IgD-negative memory B cell (primary cell): ENCODE results near the gene SYNDIG1. TPM values are rescaled to one million over a fixed set of nuclear protein-coding genes. Genes with fewer than 3 reads are reported as not detected.
A peak's percentile ranks its signal among the peaks of the same experiment; 100 is the strongest.

Experiments
- H3K27ac Mint-ChIP-seq, 3 donors: one replicate each; pipeline ENCODE4 v1.8.0; 2020 to 2022; ENCODE audit warnings: mild to moderate bottlenecking in 3 of 3, mixed read lengths in 3 of 3, moderate library complexity in 1 of 3
- H3K27me3 Mint-ChIP-seq: one replicate; pipeline ENCODE4 v1.8.0; 2021; ENCODE audit warnings: mixed read lengths
- H3K36me3 Mint-ChIP-seq: one replicate; pipeline ENCODE4 v1.8.0; 2020; ENCODE audit warnings: mild to moderate bottlenecking, mixed read lengths
- H3K4me1 Mint-ChIP-seq, 3 donors: one replicate each; pipeline ENCODE4 v1.8.0; 2020 to 2022; ENCODE audit warnings: mixed read lengths in 3 of 3, mild to moderate bottlenecking in 1 of 3
- H3K4me3 Mint-ChIP-seq, 4 donors: one replicate each; pipeline ENCODE4 v1.8.0; 2020 to 2022; ENCODE audit warnings: mild to moderate bottlenecking in 4 of 4, mixed read lengths in 4 of 4, moderate library complexity in 3 of 4
- H3K9me3 Mint-ChIP-seq, 3 donors: one replicate each; pipeline ENCODE4 v1.8.0; 2020 to 2021; ENCODE audit warnings: mixed read lengths in 3 of 3, mild to moderate bottlenecking in 1 of 3
- polyA plus RNA-seq: library from polyadenylated mRNA; unstranded; fragments of 300-500 nt; fragmentation: Illumina TruSeq; gene quantifications from one replicate; pipeline ENCODE4 v1.2.3, GENCODE V29; 2021

The SYNDIG1 gene
- polyA plus RNA-seq, 1 donor from 2014 or later, result not detected

DNA sequence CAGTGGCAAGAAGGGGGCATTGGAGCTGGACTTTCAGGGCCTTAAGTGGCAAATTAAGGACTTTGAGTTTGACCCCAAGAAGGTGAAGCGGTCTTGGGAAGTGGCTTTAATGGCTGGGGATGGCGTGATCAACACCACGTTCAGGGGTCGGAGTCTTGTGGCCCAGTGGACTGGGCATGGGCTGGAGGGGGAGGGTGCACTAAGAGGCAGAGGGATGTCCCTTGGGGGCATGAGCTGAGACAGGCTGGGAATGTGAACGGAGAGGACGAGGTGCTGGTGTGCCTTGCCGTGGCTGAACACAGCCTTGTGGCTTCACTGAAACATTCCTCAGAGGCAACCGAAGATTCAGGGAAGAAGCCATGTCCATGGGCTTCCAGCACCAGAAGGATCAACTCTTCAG is 227.0 kb downstream of the SYNDIG1 start:
- H3K27me3 Mint-ChIP-seq, result peaks cover 3% of the 10 kb centered on the region
- H3K4me3 Mint-ChIP-seq, result no peak overlapping the region
- no peak overlapping the region for H3K27ac Mint-ChIP-seq
- peaks cover 2% of the 10 kb centered on the region for H3K36me3 Mint-ChIP-seq
- H3K9me3 Mint-ChIP-seq, result peaks cover 0 to 4% (median 0%) of the 10 kb centered on the region in 3 donors
- H3K4me1 Mint-ChIP-seq, result peaks cover 2 to 5% (median 2%) of the 10 kb centered on the region in 3 donors

- peaks cover 2 to 5% (median 2%) of the 10 kb centered on the region in 3 donors for H3K4me1 Mint-ChIP-seq
- H3K36me3 Mint-ChIP-seq, result peaks cover 2% of the 10 kb centered on the region
- no peak overlapping the region for H3K4me3 Mint-ChIP-seq
- H3K27me3 Mint-ChIP-seq, result peaks cover 3% of the 10 kb centered on the region
- no peak overlapping the region for H3K27ac Mint-ChIP-seq
- peaks cover 0 to 4% (median 0%) of the 10 kb centered on the region in 3 donors for H3K9me3 Mint-ChIP-seq
Measured at GRCh38 chr20:24697411-24697810, 228.0 kb downstream of the SYNDIG1 start.

DNA sequence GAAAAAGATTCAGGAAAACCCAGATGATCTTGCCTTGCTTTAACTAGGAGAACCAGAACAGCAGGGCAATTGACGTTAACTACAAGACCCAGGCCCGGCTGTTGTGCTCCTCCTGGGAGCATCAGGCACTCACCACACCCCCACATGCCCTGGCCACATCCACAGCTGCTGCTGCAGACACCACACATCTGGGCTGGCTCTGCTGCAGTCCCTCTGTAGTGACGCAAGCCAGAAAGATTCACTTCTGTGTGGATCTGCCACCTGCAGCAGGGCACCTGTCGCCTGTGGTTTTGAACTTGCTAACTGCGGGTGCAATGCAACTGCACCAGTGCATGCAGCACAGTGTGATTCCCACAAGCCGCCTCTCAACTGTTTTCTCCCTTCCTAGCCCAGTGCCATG is 228.8 kb downstream of the SYNDIG1 start:
- peaks cover 2 to 5% (median 2%) of the 10 kb centered on the region in 3 donors for H3K4me1 Mint-ChIP-seq
- peaks cover 2% of the 10 kb centered on the region for H3K36me3 Mint-ChIP-seq
- H3K27ac Mint-ChIP-seq, result no peak overlapping the region
- H3K27me3 Mint-ChIP-seq, result peaks cover 4% of the 10 kb centered on the region
- no peak overlapping the region for H3K4me3 Mint-ChIP-seq
- H3K9me3 Mint-ChIP-seq, result peaks cover 0 to 4% (median 0%) of the 10 kb centered on the region in 3 donors

GRCh38 chr20:24698706-24699206 is 229.3 kb downstream of the SYNDIG1 start:
- peaks cover 0 to 4% (median 0%) of the 10 kb centered on the region in 3 donors for H3K9me3 Mint-ChIP-seq
- peaks cover 2 to 5% (median 2%) of the 10 kb centered on the region in 3 donors for H3K4me1 Mint-ChIP-seq
- H3K36me3 Mint-ChIP-seq, result peaks cover 2% of the 10 kb centered on the region
- no peak overlapping the region for H3K4me3 Mint-ChIP-seq
- no peak overlapping the region for H3K27ac Mint-ChIP-seq
- peaks cover 4% of the 10 kb centered on the region for H3K27me3 Mint-ChIP-seq

- Mint-ChIP-seq H3K36me3 (peaks cover 2% of the 10 kb centered on the region), H3K27me3 (peaks cover 4% of the 10 kb centered on the region), H3K9me3 (peaks cover 0 to 4% (median 0%) of the 10 kb centered on the region in 3 donors), H3K4me3 (no peak overlapping the region), H3K4me1 (peaks cover 2 to 5% (median 2%) of the 10 kb centered on the region in 3 donors), H3K27ac (no peak overlapping the region)
Measured at GRCh38 chr20:24699321-24700165, 230.1 kb downstream of the SYNDIG1 start.

GRCh38 chr20:24700166-24700860 is 230.9 kb downstream of the SYNDIG1 start:
- peak overlapping the region in 1 of 3 donors; percentile 63 for H3K27ac Mint-ChIP-seq
- H3K9me3 Mint-ChIP-seq, result peaks cover 0 to 2% (median 0%) of the 10 kb centered on the region in 3 donors
- no peaks in the 10 kb centered on the region for H3K36me3 Mint-ChIP-seq
- peaks cover 2 to 5% (median 2%) of the 10 kb centered on the region in 3 donors for H3K4me1 Mint-ChIP-seq
- H3K27me3 Mint-ChIP-seq, result peaks cover 3% of the 10 kb centered on the region
- no peak overlapping the region for H3K4me3 Mint-ChIP-seq

- H3K36me3 Mint-ChIP-seq, result no peaks in the 10 kb centered on the region
- peaks cover 0 to 2% (median 0%) of the 10 kb centered on the region in 3 donors for H3K9me3 Mint-ChIP-seq
- no peak overlapping the region for H3K4me3 Mint-ChIP-seq
- H3K27me3 Mint-ChIP-seq, result peaks cover 3% of the 10 kb centered on the region
- H3K27ac Mint-ChIP-seq, result peak overlapping the region in 1 of 3 donors; percentile 63
- H3K4me1 Mint-ChIP-seq, result peaks cover 2 to 5% (median 2%) of the 10 kb centered on the region in 3 donors
Measured at GRCh38 chr20:24701027-24701426, 231.6 kb downstream of the SYNDIG1 start.

DNA sequence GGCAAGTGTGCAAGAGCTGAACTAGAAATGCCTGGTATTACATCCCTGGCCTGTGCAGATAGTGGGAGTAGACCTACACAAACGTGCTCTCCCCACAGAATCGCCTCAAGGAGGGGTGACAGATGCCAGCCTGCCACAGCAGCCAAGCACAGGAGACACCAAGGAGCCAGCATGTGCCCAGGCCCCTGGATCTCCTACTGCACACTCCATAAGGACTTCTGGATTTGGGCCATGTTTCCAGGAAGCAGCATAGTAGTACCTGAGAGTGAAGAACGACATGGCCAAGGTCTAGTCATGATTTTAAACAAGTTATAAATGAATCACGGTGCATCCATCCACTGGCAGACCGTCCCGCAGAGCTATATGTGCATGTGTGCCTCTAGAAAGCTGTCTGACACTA is 232.2 kb downstream of the SYNDIG1 start:
- H3K4me3 Mint-ChIP-seq, result no peak overlapping the region
- H3K36me3 Mint-ChIP-seq, result no peaks in the 10 kb centered on the region
- H3K27ac Mint-ChIP-seq, result no peak overlapping the region
- peaks cover 2 to 5% (median 2%) of the 10 kb centered on the region in 3 donors for H3K4me1 Mint-ChIP-seq
- H3K27me3 Mint-ChIP-seq, result peaks cover 1% of the 10 kb centered on the region
- peaks cover 0 to 2% (median 0%) of the 10 kb centered on the region in 3 donors for H3K9me3 Mint-ChIP-seq

GRCh38 chr20:24702501-24703283 is 233.3 kb downstream of the SYNDIG1 start:
- no peak overlapping the region for H3K27ac Mint-ChIP-seq
- H3K4me3 Mint-ChIP-seq, result no peak overlapping the region
- no peaks in the 10 kb centered on the region for H3K36me3 Mint-ChIP-seq
- peaks cover 0 to 2% (median 0%) of the 10 kb centered on the region in 3 donors for H3K9me3 Mint-ChIP-seq
- H3K4me1 Mint-ChIP-seq, result peaks cover 2 to 5% (median 2%) of the 10 kb centered on the region in 3 donors
- H3K27me3 Mint-ChIP-seq, result peaks cover 1% of the 10 kb centered on the region

GRCh38 chr20:24703284-24703610 is 233.8 kb downstream of the SYNDIG1 start:
- H3K27me3 Mint-ChIP-seq, result peaks cover 1% of the 10 kb centered on the region
- no peak overlapping the region for H3K27ac Mint-ChIP-seq
- H3K9me3 Mint-ChIP-seq, result peaks cover 0 to 2% (median 0%) of the 10 kb centered on the region in 3 donors
- H3K4me1 Mint-ChIP-seq, result peaks cover 0 to 5% (median 0%) of the 10 kb centered on the region in 3 donors
- no peaks in the 10 kb centered on the region for H3K36me3 Mint-ChIP-seq
- no peak overlapping the region for H3K4me3 Mint-ChIP-seq

GRCh38 chr20:24704899-24705298 is 235.5 kb downstream of the SYNDIG1 start:
- Mint-ChIP-seq H3K9me3 (no peaks in the 10 kb centered on the region), H3K4me1 (peaks cover 0 to 5% (median 0%) of the 10 kb centered on the region in 3 donors)

DNA sequence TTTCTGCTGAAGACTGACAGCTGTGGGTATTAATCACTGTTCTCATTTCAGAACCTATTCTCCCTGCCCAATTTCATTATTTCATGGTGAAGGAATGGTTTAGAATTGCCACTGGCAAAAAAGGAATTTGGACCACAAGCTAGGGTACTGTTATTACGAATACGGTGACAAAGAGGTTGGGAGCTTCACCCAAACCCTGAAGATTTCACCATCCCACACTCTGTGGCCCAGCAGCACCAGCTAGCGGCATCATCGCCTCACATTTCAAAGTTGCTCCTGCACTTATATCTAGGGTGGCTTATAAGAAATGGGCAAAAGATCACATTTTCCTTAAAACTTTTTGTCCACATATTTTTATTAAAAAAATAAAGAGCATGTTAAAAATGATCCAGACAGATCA is 236.1 kb downstream of the SYNDIG1 start:
- Mint-ChIP-seq H3K36me3 (no peaks in the 10 kb centered on the region), H3K4me3 (no peak overlapping the region), H3K27me3 (peaks cover 1% of the 10 kb centered on the region), H3K9me3 (no peaks in the 10 kb centered on the region), H3K4me1 (peaks cover 0 to 4% (median 0%) of the 10 kb centered on the region in 3 donors), H3K27ac (no peak overlapping the region)

More at GRCh38 chr20:24704899-24705298, 235.5 kb downstream of the SYNDIG1 start:
- Mint-ChIP-seq H3K4me3 (no peak overlapping the region), H3K27ac (no peak overlapping the region), H3K36me3 (no peaks in the 10 kb centered on the region), H3K27me3 (peaks cover 1% of the 10 kb centered on the region)

DNA sequence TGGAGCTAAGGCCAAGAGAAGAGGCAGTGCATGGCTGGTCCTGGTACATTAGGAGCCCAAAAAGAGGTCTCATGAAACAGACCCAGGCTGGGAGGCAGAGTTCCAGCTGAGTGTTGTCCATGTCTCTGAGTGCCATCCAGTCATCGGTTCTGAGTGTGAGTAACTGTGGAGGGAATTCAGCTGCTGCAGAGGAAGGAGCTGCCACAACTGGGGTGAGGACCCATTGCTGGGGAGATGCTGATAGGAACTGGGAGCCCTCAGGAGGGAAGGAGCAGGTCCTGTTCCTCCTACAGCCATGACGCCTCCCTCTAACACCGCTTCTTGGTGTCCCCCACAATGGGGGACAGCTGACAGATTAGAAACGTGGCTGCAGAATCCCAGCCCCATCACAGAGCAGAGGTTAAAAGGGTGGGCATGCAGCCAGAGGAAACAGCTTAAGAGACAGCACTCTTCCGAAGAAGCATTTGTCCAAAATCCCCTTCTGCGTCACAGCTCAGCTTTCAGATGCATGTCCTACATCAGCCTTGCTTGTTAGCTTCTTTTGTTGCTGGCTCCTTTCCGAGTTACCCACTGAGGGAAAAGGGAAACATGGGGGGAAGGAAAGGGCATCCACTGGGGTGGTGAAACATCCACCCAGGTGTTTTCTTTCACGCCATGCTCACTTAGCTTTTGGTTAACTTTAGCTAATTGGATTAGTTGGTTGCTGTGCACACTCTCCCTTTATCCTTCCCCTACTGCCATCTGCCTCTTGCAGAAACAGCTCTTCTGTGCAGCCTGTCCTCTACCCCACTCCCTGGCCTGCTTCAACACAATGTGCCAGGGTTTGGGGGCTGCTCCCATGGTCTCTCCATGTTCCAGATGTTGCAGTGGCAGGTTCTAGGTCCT is 239.2 kb downstream of the SYNDIG1 start:
- Mint-ChIP-seq H3K4me1 (no peaks in the 10 kb centered on the region), H3K4me3 (no peak overlapping the region), H3K36me3 (no peaks in the 10 kb centered on the region), H3K27me3 (no peaks in the 10 kb centered on the region), H3K9me3 (peaks cover 0 to 4% (median 4%) of the 10 kb centered on the region in 3 donors), H3K27ac (peak overlapping the region in 1 of 3 donors; percentile 79)
